H54 (cell line): ENCODE measurements around the gene CDH23.

Experiments
- DNase-seq: peaks from one replicate; pipeline ENCODE4 v3.0.0; 2011; ENCODE audit warnings: low spot score, mixed read lengths; ENCODE audit not compliant: insufficient read length
- FAIRE-seq: peaks from 3 replicates; lab custom pipeline; 2011; peaks lifted over from hg19 to GRCh38; lab: Jason Lieb, UNC
- POLR2A ChIP-seq: IDR thresholded peaks from 2 replicates; pipeline ENCODE4 v1.6.1; 2011; ENCODE audit warnings: low read depth, mild to moderate bottlenecking, low read length

Gene CDH23

DNA sequence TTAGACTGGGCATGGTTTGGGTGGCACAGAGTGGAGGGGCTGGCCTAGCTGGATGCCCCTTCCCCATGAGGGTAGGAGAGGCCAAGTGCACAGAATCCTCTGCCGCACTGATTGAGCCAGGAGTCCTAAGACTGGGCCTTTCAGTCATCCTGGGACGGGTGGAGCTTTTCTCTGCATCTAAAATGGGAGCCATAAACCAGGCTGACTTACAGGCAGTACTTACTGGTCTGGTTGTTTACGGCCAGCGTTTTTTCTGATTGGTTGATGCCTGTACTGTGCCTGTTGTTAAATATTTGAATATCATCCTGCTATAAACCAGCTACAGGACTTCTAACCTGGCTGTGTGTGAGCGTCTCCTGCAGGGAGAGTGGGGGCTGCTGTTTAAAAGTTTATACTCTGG, 107.8 kb downstream of the CDH23 start:
- no peak for DNase-seq
- TF ChIP-seq POLR2A: no peak
- no peak for FAIRE-seq

DNA sequence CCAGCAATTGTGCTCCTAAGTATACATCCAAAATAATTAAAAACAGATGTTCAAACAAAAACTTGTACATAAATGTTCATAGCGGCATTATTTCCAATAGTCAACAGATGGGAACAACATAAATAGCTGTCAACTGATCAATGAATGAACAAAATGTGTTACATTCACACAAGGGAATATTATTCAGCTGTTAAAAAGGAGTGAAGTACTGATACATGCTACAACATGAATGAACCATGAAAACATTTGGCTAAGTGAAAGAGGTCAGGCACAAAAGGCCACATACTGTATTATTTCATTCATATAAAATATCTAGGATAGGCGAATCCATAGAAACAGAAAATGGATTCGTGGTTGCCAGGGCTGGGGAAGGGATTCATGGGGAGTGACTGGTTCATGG, 109.1 kb downstream of the CDH23 start:
- DNase-seq (no peak), FAIRE-seq (no peak)
- TF ChIP-seq POLR2A: no peak

DNA sequence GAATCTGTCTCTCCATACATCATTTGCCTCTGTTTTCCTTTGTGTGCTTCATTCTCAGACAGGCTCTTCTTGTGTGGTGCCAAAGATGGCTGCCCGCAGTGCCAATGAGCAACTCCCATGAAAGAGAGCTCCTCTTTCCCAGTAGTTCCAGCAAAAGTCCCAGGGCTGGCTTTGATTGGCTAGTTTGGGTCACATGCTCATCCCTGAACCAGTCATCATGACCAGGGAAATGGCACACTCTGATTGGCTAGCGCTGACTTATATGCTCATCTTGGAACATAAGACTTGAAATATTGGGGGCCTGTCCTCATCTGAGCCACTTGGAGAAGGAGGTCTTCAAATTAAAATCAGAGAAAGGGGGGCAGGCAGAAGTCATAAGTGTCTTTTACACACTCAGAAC, 112.7 kb downstream of the CDH23 start:
- FAIRE-seq: no peak
- no peak for DNase-seq
- TF ChIP-seq POLR2A: no peak

DNA sequence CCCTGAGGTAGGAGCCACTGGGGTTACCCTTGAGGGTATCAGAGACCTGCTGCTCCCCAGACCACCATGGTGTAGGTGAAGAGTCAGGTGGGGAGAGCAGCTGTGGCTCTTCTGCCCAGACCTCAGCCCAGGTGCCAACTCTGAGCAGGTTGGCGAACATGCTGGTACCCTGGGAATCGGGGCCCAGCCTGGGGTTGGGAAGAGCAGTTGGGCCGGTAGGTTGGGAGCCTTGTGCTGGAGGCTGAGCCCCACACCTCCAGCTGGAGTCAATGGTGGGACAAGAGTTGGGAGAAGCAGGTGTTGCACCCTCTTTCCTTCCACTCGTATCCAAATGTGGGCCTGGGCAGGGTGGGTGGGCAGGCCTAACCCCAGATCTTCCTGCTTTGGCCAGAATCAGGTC, 114.5 kb downstream of the CDH23 start:
- TF ChIP-seq POLR2A: no peak
- FAIRE-seq (no peak), DNase-seq (no peak)

DNA sequence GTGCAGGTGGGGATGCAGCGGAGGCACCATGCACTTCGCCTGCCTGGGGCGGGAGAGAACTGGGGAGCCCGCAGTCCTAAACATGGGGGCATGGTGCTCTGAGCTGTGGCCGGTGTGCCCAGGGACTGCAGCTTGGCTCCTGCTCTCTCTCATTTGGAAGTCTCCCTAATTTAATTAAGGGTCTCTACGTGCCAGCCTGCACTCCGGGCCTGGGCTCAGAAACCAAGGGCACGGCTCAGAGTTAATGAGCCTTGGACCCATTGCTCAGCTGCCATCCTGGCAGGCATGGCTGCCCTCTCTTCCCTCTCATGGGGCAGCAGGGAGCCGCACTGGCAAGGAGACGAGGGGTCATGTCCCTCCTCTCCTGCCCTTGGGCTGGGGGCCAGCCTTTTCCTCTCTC, 115.6 kb downstream of the CDH23 start:
- FAIRE-seq (no peak), DNase-seq (no peak)
- no peak for TF ChIP-seq POLR2A

DNA sequence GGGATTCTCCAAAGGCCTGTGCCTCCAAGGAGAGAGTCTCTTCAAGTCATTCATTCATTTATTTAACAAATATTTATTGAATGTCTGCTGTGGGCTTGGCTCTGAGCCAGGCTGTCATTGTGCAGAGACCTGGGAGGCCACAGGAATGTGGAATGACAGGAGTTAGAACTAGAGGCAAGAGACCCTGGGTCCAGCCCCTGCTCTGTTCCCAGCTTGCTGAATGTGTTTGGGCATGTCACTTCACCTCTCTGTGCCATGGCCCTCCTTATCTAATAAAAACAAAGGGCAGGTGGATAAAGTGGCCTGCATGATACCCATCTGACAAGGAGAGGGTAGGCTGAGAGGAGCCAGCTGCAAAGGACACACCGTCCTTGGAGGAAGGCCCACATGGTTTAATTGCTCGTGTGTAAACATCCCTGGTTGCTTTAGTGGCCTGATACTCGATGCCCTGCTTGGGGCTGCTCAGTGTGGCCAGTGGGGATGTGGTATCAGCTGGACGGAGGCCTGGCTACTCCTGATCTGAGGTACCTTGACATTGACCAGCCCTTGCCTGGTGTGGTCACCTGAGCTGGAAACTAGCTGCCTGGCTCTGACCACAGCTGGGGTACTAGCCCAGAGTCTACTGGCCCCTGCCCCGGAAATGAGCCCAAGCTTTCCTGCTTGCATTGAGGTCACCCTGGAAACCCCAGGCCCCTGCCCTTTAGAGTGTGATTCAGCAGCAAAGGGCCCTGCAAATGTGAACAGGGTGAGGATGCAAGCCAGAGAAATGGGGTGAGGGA, 116.2 kb downstream of the CDH23 start:
- no peak for FAIRE-seq
- DNase-seq: no peak
- TF ChIP-seq POLR2A: no peak

DNA sequence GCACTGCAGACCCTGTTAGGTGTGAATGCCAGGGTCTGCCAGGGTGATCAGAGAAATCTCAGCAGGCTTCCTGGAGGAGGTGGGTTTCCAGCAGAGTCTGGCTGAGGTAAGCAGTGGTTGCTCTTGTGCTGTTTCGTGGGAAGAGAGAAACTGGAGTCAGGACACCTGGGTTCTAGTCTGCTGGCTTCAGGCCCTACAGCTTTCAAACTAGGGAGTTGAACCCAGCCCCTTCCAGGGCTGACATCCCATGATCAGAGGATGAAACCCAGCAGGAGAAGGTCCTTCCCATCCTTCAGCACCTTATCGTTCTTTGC, 116.8 kb downstream of the CDH23 start:
- no peak for TF ChIP-seq POLR2A
- FAIRE-seq (no peak), DNase-seq (no peak)

DNA sequence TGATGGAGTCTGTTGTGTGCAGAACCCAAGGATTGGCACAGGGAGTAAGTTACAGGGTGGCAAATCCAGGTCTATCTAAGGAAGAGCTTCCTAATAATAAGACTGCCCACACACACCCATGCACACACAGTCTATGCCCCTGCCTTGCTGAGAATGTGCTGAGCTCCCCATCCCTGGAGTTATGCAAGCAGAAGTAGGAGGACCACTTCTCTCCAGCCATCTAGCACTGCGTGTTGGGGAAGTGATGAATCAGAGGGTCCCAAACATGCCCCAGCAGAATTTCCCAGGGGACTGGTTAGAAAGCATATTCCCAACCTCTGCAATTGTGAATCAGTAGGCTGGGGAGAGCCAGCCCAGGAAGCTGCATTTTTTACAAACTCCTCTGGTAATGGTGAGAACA, 117.2 kb downstream of the CDH23 start:
- FAIRE-seq (no peak), DNase-seq (no peak)
- no peak for TF ChIP-seq POLR2A

DNA sequence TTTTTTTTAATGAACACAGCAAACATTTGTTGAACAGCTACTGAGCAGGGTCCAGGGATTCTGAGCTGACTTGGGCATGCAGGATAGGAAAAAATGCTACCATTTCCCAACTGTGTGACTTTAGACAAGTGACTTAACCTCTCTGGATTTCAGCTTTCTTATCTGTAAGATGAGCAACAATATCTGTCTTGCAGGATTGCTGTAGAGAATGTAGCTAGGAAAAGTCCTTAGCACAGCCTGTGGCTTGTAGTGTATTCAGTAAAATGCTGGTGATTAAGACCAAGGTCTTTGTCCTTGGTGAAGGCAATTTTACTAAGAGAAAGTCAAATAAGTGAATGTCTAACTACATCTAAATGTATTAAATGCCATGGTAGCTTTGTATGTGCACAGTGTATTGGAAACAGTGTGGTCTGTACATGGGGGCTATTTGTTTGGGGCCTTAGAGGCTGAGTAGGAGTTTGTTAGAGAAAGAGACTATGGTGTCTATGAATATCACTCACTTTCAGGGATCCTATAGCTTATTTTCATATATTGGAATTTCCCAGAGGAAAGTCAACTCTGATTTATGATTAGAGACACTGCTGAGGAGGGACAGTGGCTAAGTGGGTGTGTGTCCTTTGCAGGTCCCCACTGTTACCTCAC, 118.9 kb downstream of the CDH23 start:
- no peak for FAIRE-seq
- TF ChIP-seq POLR2A: no peak

DNA sequence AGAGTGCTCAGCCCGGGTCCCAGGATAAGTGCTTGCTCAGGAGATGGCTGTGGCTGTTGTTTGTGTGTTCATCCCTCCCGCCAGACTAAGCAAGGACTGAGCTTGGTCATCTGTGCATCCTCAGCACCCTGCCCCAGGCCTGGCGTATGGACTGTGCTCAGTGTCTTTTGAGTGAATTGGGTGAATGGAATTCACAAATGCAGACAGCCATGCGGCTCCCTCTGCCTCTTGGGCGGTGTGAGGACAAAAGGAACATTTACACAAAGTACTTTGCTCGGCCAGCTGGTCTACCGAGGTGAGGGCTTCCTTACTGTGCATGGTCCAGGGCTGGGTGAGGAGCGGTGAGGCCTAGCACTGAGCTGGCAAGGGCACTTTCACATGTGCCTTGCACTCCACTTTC, 120.2 kb downstream of the CDH23 start:
- DNase-seq (no peak), FAIRE-seq (no peak)
- TF ChIP-seq POLR2A: no peak

More for the DNA sequence above, 118.9 kb downstream of the CDH23 start:
- no peak for DNase-seq

DNA sequence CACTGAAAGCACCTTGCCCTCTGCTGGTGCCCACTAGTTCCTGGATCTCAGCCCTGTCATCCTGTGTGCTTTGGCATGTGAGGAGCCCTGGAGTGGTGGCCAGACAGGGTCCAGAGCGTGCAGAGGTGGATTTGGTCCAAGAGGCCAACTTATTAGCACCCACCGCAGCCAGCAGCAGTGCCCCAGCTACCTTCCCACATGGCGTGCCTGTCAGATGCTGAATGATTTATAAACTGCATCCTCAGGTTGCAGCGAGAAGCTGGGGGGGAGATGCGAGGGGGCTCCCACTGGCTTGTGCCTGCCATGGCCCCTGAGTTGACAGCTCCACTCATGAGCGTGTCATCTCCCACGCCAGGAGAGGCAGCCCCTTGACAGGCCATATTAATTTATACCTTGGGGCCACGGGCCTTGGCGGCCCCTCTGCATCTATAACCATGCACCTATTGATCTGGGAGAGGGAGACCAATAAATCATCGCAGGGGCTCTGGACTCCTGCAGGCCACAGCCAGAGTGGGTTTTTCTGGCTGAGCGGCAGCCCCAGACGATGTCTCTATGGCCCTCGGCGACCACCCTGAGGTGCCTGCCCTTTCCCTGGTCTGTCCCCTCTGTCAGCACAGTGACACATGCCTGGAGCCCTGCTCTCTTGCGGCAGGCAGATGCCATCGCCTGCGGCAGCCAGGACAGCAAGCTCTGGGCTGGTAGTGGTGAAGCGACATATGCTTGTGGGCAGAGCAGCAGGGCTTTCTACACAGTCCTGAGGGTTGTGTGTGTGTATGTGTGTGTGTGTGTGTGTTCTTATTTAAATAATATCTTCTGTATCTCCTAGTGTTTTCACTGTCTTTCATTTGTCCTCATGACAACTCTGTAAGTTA, 120.8 kb downstream of the CDH23 start:
- DNase-seq: no peak
- no peak for TF ChIP-seq POLR2A
- no peak for FAIRE-seq

DNA sequence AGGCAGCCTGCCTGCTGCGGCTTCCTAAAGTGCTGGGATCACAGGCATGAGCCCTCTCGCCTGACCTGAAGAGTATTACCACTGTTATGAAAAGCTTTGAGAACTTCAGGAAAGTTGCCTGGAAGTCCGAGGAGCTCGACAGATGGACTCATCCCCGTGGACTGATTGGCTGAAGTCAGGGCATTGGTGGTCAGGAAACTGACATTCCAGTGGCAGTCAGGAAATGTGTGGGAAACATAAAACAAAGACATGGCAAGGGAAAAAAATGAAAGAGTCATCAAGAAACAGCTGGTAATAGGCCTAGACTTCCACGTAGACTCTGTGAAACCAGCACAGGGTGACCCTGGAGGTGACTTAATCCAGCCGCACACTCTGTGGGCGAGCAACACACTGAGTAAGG, 123.3 kb downstream of the CDH23 start:
- FAIRE-seq (no peak), DNase-seq (no peak)
- TF ChIP-seq POLR2A: no peak

DNA sequence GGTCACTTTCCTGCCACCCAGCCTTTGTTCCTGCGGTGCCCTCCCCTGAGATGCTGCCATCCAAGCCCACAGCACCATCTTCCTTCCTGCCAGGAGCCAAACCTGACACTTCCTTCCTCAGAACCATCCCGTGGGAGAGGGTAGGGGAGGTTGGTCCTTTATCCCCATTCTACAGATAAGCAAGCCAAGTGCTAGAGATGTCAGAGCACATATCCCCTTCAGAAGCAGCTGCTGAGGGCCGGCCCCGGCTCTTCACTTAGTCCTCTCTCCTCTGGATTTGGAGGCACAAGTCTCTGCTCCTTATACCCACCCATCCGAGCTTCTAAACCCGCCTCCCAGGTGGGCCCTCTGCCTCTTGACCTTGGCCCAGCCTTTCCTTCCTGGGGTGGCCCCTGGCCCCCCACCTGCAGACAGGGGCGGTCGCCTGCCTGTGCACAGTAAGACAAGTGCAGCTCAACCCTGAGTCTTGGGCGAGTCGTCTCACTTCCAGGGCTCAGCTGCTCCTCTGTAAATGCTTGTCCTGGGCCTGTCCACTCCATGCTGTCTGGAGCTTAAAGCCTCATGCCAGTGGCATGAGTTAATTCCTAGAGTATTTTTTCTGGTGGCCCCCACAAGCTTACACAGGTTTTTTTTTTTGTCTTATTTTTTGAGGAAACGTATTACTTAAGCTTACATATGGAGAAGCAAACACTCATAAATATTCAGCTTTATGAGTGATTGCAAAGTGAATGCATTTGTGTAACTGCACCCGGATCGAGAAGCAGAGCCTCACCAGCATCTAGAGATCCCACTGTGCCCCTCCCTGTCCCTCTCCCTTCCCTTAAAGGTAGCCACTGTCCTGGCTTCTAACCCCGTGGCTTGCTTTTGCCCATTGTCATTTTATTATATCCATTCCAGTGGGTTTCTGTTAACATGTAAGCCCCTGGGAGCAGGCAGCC, 125.1 kb downstream of the CDH23 start:
- TF ChIP-seq POLR2A: no peak
- FAIRE-seq (no peak), DNase-seq (no peak)
